ENCODE data around the gene BRD3OS.

The BRD3OS gene

DNA sequence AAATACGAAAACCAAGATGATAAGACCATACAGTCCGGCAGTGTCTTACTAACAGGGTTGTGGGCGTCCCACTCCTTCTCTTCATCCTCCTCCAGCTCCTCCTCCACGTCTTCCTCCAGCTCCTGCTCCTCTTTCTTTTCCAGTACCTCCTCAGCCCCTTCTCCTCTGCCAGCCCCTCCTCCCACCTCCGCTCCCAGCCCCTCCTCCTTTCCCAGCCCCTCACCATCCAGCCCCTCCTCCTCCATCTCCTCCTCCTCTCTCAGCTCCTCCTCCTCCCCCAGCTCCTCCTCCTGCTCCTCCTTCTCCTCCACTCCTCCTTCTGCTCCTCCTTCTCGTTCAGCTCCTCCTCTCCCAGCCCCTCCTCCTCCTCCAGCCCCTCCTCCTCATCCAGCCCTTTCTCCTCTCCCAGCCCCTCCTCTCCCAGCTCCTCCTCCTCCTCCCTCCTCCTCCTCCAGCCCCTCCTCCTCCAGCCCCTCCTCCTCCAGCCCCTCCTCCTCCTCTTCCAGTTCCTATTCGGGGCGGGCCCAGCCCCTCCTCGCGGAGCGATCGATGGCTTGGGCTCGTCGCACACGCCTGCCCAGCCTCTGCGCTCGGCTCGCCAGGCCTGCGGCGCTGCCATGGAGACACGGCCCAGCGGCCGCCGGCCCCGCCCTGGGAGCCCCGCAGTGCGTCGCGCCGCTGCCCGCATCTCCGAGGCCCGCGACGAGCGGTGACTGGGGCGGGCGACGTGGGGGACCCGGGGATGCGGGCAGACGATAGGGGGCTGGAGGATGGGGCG is at the start of gene BRD3OS:
TSS of gene BRD3OS (plus strand) at position 654 of the 778 bp plus-strand sequence. CDS start 1,267 bp downstream, outside the sequence.
- Histone ChIP-seq H2AFZ (ENCODE audit: low read depth, low read length) (peak within 1 kb of the TSS; percentile 67), H3K4me3 (ENCODE audit: low read depth in 1 of 2, low read length in 2 of 2) (peak within 1 kb of the TSS; percentile 44 to 76; a peak in 3 of 4 replicates), H3K9me3 (ENCODE audit: insufficient read depth, low read length, severe bottlenecking) (no peaks in the 10 kb centered on the region)

GRCh38 chr9:133975511-133975910 is 49.8 kb upstream of the BRD3OS start:
- H3K27me3 ChIP-seq (ENCODE audit: insufficient read depth, low read length, poor library complexity) = no peaks in the 10 kb centered on the region
- H4K20me1 ChIP-seq (ENCODE audit: insufficient read depth, low read length) = no peaks in the 10 kb centered on the region
- H3K36me3 ChIP-seq (ENCODE audit: insufficient read depth, low read length) = no peaks in the 10 kb centered on the region
- no peaks in the 10 kb centered on the region for H3K79me2 ChIP-seq (ENCODE audit: insufficient read depth, low read length)
- H3K4me3 ChIP-seq (ENCODE audit: low read depth in 1 of 2, low read length in 2 of 2) = no peak overlapping the region
- H3K4me2 ChIP-seq (ENCODE audit: insufficient read depth, low read length) = no peak overlapping the region
- H3K9me3 ChIP-seq (ENCODE audit: insufficient read depth, low read length, severe bottlenecking) = no peaks in the 10 kb centered on the region
- ATAC-seq (ENCODE audit: insufficient read depth, low read depth) (no peak), DNase-seq (no peak)
- TF ChIP-seq EZH2 (IDR thresholded peaks at IDR 0.05; ENCODE audit: borderline replicate concordance, low read depth, low read length, severe bottlenecking) (no peak), CTCF (IDR thresholded peaks at IDR 0.05; ENCODE audit: borderline replicate concordance, extremely low read depth, low read length, poor library complexity, severe bottlenecking) (no peak)
- H3K4me1 ChIP-seq (ENCODE audit: insufficient read depth, low read length) = no peaks in the 10 kb centered on the region
- H3K9ac ChIP-seq (ENCODE audit: low read depth, low read length) = no peak overlapping the region
- H3K27ac ChIP-seq (ENCODE audit: low read length) = no peak overlapping the region
- no peak overlapping the region for H2AFZ ChIP-seq (ENCODE audit: low read depth, low read length)

More for the DNA sequence above, at the start of gene BRD3OS:
- Histone ChIP-seq H3K9ac (ENCODE audit: low read depth, low read length) (peak within 1 kb of the TSS; percentile 58), H3K79me2 (ENCODE audit: insufficient read depth, low read length) (no peaks in the 10 kb centered on the region), H3K27me3 (ENCODE audit: insufficient read depth, low read length, poor library complexity) (no peaks in the 10 kb centered on the region), H3K36me3 (ENCODE audit: insufficient read depth, low read length) (peaks cover 3% of the 10 kb centered on the region), H4K20me1 (ENCODE audit: insufficient read depth, low read length) (peaks cover 10% of the 10 kb centered on the region; the same call in 1 of the 2 replicates), H3K4me1 (ENCODE audit: insufficient read depth, low read length) (peaks cover 19% of the 10 kb centered on the region), H3K4me2 (ENCODE audit: insufficient read depth, low read length) (peak within 1 kb of the TSS; percentile 87), H3K27ac (ENCODE audit: low read length) (peak within 1 kb of the TSS; percentile 50; the same call in 1 of the 2 replicates)
- ATAC-seq (ENCODE audit: insufficient read depth, low read depth) (peak; percentile 84), DNase-seq (peak; percentile 93)
- TF ChIP-seq CTCF (IDR thresholded peaks at IDR 0.05; ENCODE audit: borderline replicate concordance, extremely low read depth, low read length, poor library complexity, severe bottlenecking) (no peak), EZH2 (IDR thresholded peaks at IDR 0.05; ENCODE audit: borderline replicate concordance, low read depth, low read length, severe bottlenecking) (no peak)

- no peaks in the 10 kb centered on the region for H3K4me1 ChIP-seq (ENCODE audit: insufficient read depth, low read length)
- H4K20me1 ChIP-seq (ENCODE audit: insufficient read depth, low read length) = no peaks in the 10 kb centered on the region
- TF ChIP-seq CTCF (IDR thresholded peaks at IDR 0.05; ENCODE audit: borderline replicate concordance, extremely low read depth, low read length, poor library complexity, severe bottlenecking) (no peak), EZH2 (IDR thresholded peaks at IDR 0.05; ENCODE audit: borderline replicate concordance, low read depth, low read length, severe bottlenecking) (no peak)
- no peak overlapping the region for H3K27ac ChIP-seq (ENCODE audit: low read length)
- no peak overlapping the region for H3K9ac ChIP-seq (ENCODE audit: low read depth, low read length)
- no peak overlapping the region for H3K4me2 ChIP-seq (ENCODE audit: insufficient read depth, low read length)
- no peaks in the 10 kb centered on the region for H3K27me3 ChIP-seq (ENCODE audit: insufficient read depth, low read length, poor library complexity)
- H3K79me2 ChIP-seq (ENCODE audit: insufficient read depth, low read length) = no peaks in the 10 kb centered on the region
- H2AFZ ChIP-seq (ENCODE audit: low read depth, low read length) = no peak overlapping the region
- no peak for DNase-seq
- no peak for ATAC-seq (ENCODE audit: insufficient read depth, low read depth)
- H3K36me3 ChIP-seq (ENCODE audit: insufficient read depth, low read length) = no peaks in the 10 kb centered on the region
- no peak overlapping the region for H3K4me3 ChIP-seq (ENCODE audit: low read depth in 1 of 2, low read length in 2 of 2)
- H3K9me3 ChIP-seq (ENCODE audit: insufficient read depth, low read length, severe bottlenecking) = no peaks in the 10 kb centered on the region
Observed at GRCh38 chr9:133976191-133976861, 49.0 kb upstream of the BRD3OS start.
